Measurements from ENCODE around the gene SLC12A8. TPM values are rescaled to one million over a fixed set of nuclear protein-coding genes. Genes with fewer than 3 reads are reported as not detected.
A peak's percentile ranks its signal among the peaks of the same experiment; 100 is the strongest.

The SLC12A8 gene
- polyA plus RNA-seq, 1 experiment: 8.4 TPM

- CTCF ChIA-PET: no interaction called here
- POLR2A ChIA-PET: interaction anchor here (0.6 to 1.2 kb wide), 3 partner anchors 10 to 48 kb away, joined by 3 read pairs; no protein-coding TSS in a partner anchor
- Histone ChIP-seq H3K36me3 (ENCODE audit: control insufficient read depth, insufficient read depth, low read length) (no peaks in the 10 kb centered on the region), H3K4me3 (ENCODE audit: low read depth, low read length) (no peak overlapping the region), H3K27me3 (ENCODE audit: control insufficient read depth, insufficient read depth, low read length) (no peaks in the 10 kb centered on the region)
- TF ChIP-seq, protein P1, sequence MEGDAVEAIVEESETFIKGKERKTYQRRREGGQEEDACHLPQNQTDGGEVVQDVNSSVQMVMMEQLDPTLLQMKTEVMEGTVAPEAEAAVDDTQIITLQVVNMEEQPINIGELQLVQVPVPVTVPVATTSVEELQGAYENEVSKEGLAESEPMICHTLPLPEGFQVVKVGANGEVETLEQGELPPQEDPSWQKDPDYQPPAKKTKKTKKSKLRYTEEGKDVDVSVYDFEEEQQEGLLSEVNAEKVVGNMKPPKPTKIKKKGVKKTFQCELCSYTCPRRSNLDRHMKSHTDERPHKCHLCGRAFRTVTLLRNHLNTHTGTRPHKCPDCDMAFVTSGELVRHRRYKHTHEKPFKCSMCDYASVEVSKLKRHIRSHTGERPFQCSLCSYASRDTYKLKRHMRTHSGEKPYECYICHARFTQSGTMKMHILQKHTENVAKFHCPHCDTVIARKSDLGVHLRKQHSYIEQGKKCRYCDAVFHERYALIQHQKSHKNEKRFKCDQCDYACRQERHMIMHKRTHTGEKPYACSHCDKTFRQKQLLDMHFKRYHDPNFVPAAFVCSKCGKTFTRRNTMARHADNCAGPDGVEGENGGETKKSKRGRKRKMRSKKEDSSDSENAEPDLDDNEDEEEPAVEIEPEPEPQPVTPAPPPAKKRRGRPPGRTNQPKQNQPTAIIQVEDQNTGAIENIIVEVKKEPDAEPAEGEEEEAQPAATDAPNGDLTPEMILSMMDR (IDR thresholded peaks at IDR 0.05; ENCODE audit: insufficient read depth, low read depth, low read length): no peak
- DNase-seq (ENCODE audit: low read depth): no peak
Measured at GRCh38 chr3:125110876-125111480, 101.6 kb downstream of the SLC12A8 start.

DNA sequence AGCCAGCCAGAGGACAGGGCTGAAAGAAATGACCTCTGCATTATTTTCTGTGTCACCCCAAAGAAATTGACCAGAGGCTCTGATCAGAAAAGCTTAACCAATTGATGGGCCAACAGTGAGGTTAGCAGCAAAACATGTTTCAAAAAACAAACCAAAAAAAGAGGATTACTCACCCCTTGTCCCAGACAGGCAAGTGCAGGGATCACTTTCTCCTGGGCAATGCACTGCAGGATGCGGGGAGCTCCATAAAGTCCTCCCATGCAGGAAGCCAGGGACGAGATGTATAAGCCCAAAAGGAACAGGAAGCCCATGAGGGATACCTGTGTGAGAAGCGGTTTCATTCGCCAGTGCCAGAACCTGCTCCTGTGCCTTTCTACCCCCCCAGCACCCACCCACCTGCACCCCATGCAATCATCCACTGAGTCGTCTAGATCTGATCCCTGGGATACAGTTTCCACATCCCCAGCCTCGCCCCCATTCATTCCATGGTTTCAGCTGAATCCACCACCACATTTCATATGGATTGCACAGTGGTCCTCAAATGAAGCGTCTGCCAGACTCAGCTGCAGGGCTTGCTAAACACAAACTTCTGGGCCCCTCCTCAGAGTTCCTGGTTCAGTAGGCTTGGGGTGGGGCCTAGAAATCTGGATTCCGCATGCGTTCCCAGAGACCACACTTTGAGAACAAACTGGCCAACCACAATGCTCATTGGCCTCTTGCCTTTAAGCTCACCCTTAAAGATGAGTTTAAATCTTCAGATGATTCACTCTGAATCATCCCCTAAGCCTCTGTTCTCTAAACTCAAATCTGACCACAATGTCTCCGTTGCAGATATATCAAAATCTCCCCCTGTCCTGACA is 102.3 kb downstream of the SLC12A8 start:
- no peaks in the 10 kb centered on the region for H3K36me3 ChIP-seq (ENCODE audit: control insufficient read depth, insufficient read depth, low read length)
- ChIA-PET POLR2A (interaction anchor here (0.6 to 1.2 kb wide), 4 partner anchors 10 to 56 kb away, joined by 3 read pairs; no protein-coding TSS in a partner anchor), CTCF (no interaction called here)
- no peak overlapping the region for H3K4me3 ChIP-seq (ENCODE audit: low read depth, low read length)
- peak; percentile 88 for DNase-seq (ENCODE audit: low read depth)
- H3K27me3 ChIP-seq (ENCODE audit: control insufficient read depth, insufficient read depth, low read length): no peaks in the 10 kb centered on the region
- TF ChIP-seq, protein P1 (IDR thresholded peaks at IDR 0.05; ENCODE audit: insufficient read depth, low read depth, low read length): no peak

DNA sequence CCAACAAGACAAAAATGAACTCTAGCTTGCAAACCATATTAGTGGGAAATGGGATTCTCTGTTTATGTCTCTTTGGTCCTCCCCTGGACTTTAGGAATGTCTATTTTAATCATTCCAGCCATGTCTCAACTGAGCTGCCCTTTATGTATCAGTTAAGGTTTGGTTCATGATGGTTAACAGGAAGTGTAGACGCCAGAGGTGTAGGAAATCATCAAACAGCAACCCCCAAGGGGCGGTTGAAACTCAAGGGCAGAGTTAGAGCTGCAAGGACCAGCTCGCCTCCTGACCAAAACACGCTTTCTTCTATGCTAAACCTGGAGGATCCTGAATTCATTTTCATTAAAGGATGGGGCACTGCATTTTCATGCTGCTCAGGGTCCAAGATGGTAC is 103.0 kb downstream of the SLC12A8 start:
- POLR2A ChIA-PET: no interaction called here
- no peak for DNase-seq (ENCODE audit: low read depth)
- H3K4me3 ChIP-seq (ENCODE audit: low read depth, low read length): no peak overlapping the region

DNA sequence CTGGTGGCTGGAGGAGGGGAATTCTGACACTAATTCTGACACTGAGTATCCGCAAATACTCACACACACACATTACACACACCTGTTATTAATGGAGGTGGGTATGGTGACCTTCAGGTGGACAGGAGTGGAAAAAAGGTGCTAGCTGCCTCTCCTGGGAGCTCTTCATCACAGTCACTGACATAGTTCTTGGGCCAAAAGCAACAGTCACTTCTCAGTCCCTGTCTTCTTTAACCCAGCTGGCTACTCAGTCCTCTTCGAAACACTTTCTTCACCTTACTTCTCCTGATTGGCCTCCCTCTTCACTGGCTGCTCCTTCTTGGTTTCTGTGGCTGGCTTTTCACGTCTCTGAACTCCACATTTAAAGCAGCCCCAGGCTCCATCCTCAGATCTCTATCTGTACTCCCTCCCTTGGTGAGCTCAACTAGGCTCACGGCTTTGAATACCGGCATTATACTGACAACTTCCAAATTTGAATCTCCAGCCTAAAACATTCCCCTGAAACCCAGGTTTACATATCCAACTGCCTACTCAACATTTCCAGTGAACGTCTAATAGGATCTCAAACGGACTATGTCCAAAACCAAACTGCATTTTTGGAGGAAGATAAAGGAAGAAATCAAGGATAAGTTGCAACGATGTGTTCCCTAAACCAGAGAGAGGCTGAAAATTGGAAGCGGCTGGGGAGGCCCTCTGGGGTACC is 103.6 kb downstream of the SLC12A8 start:
- Histone ChIP-seq H3K36me3 (ENCODE audit: control insufficient read depth, insufficient read depth, low read length) (no peaks in the 10 kb centered on the region), H3K27me3 (ENCODE audit: control insufficient read depth, insufficient read depth, low read length) (no peaks in the 10 kb centered on the region), H3K4me3 (ENCODE audit: low read depth, low read length) (no peak overlapping the region)
- POLR2A ChIA-PET: interaction anchor here (0.6 kb wide), 1 partner anchor 20 kb away, joined by 4 read pairs; no protein-coding TSS in a partner anchor
- CTCF ChIA-PET: interaction anchor here (1.0 to 1.8 kb wide), 3 partner anchors 11 to 41 kb away, joined by 3 to 5 read pairs (median 3); no protein-coding TSS in a partner anchor
- TF ChIP-seq, protein P1 (IDR thresholded peaks at IDR 0.05; ENCODE audit: insufficient read depth, low read depth, low read length): no peak
- DNase-seq (ENCODE audit: low read depth): no peak

More for the DNA sequence above, 103.0 kb downstream of the SLC12A8 start:
- Histone ChIP-seq H3K36me3 (ENCODE audit: control insufficient read depth, insufficient read depth, low read length) (no peaks in the 10 kb centered on the region), H3K27me3 (ENCODE audit: control insufficient read depth, insufficient read depth, low read length) (no peaks in the 10 kb centered on the region)
- TF ChIP-seq, protein P1 (IDR thresholded peaks at IDR 0.05; ENCODE audit: insufficient read depth, low read depth, low read length): no peak
- CTCF ChIA-PET: interaction anchor here (1.0 kb wide), 1 partner anchor 11 kb away, joined by 3 read pairs; no protein-coding TSS in a partner anchor

All from BJ (cell line).